Embryonic facial prominence (tissue), 1 donor: ENCODE data around the gene BMF.
"Not testable (repeated sequence)": the region's sequence is repeated elsewhere in the genome, so short reads cannot be mapped to it uniquely, and the experiment has no call there.

ENCODE experiments used
- DNase-seq: peaks from one replicate; pipeline ENCODE4 v3.0.0-alpha.2; 2016; ENCODE audit errors: extremely low spot score

Gene BMF

GRCh38 chr15:40087991-40088928, 20.4 kb downstream of the BMF start:
- DNase-seq, result no peak

DNA sequence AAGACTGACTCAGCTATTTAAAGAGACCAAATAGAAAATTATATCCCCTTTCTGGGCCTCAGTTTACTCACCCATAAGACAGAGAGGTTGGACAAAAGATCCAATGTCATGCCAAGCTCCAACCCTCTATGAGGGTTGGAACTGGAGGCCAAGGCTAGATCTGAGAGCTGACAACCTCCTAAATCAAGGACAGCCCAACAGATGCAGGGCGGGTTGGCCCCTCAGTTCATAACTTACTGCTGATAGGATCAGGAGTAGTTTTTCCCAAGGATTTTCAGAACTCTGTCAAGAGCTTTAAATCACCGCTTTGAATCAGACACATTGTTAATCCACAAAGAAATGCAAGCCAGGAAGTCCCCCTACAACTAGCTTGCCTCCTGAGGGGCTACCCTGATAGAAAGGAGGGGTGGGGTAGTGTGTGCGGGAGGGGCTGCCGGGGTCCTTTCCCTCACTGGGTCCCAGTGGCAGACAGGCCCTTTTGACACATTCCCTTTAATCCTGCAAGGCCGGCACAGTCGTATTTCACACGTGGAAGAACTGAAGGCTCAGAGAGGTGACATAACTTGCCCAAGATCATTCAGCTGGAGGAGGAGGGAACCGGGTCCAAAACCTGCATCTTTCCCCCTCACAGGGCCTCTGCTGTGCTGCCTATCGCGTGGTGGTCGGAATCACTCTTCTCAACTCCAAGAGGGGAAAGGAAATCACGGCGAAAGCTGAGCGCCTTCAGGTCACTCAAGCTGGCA, 21.4 kb downstream of the BMF start:
- DNase-seq, result no peak

GRCh38 chr15:40085266-40085665, 23.4 kb downstream of the BMF start:
- no peak for DNase-seq

DNA sequence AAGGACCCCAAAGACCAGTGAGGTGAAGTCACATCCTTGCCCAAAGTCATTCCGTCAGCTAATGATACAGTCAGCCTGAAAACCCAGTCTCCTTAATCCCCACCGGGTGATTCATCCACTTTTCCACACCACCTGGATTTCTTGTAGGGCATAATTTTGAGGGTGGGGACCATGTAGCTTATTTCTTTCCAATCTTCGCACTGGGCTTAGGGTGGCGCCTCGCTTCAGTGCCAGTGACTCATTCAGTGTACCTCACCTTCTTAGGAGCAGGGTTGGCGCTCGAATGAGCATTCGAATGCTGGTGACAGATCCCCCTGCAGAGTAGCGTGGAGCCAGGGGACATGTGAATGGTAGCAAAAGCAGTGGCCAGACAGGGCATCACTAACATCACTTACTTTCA, 24.0 kb downstream of the BMF start:
- no peak for DNase-seq

- no peak for DNase-seq
These were observed 26.3 kb downstream of the BMF start for GRCh38 chr15:40082195-40082883.

GRCh38 chr15:40081691-40082194, 26.9 kb downstream of the BMF start:
- no peak for DNase-seq

DNA sequence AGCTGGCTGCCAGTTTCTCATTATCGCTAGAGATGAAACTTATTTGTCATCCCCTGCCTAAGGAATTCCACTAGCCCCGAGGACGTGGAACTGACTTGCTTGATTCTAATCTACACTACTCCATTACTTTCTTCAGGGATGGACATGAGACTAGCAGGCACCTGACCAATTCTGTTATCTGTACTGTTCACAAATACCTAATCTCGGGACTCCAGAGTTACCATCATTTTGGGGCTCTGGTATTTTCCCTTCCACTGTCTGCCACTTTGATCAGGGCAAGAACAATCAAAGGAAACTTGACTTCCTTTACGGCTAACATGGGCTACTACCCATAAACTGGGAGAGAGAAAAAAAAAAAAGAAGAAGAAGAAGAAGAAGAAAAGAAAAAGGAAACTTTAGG, 27.8 kb downstream of the BMF start:
- no peak for DNase-seq

DNA sequence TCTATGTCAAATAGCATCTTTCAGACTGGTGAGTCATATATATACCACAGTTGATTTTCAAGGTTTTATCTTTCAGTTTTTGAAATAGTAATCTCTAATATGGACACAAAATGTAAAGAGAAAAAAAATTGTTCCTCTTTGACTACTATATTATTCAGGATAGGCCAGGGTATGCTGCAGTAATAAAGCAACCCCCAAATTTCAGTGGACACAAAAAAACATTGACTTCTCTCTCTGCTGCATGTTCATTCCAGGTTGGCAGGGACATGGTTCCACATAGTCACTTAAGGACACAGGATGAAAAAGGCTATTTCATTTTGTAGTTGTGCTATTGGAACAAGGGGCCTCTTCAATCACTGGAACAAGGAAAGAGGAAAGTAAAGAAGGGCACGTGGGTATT, 28.6 kb downstream of the BMF start:
- no peak for DNase-seq

DNA sequence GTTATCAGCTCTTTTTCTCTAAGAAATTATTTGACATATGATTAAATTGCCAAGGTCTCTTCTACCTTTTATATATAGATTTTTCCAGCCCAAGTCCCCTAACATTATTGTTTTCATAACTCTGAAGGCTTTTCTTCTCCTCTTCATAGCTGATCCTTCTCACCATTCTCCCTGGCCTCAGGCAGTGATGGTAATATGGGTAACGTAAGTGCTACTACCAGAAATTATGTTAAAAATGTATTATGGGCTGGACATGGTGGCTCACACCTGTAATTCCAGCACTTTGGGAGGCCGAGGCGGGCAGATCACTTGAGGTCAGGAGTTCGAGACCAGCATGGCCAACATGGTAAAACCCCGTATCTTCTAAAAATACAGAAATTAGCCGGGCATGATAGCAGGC, 29.2 kb downstream of the BMF start:
- no peak for DNase-seq

GRCh38 chr15:40075298-40076044, 33.2 kb downstream of the BMF start:
- DNase-seq, result no peak

- not testable (repeated sequence) for DNase-seq
These were observed 34.0 kb downstream of the BMF start for GRCh38 chr15:40074656-40075055.

- not testable (repeated sequence) for DNase-seq
These were observed 34.8 kb downstream of the BMF start for GRCh38 chr15:40073716-40074490.

DNA sequence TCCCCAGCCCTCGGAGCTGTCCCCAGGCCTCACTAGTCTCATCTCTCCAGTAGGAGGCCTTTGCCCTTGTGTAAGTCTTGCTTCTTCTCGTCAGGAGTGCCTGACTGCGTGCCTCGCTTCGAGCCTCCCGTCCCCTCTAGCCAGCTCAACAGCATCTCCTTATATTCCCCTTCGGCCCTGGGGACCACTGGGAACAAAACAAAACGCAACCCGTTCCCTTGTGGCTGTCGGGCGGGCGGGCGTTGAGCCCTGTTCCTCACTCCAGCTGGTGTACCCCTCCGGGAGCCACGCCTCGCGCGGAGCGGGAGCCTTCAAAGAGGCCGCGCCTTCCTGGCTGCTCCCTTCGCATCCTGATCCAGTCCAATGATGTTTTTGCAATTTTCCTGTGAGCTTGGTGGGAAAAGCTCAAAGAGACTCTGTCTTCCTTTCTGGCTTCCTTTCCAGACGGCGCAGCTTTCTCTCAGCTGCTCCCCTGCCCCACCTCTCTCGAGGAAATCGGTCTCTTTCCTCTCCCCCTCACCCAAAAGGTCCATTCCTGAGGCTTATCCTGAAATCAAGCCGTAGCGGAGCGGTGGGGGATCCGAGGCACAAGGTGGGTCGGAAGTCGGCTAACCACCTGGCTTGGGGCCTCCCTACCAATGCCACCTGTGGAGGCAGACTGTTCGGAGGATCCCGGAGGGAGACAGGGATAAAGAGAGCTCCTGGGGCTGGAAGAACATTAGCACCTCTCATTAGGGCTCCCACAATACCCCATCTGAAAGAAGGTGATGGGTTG, 36.3 kb downstream of the BMF start:
- DNase-seq, result no peak

- DNase-seq, result no peak
These were observed 38.0 kb downstream of the BMF start for GRCh38 chr15:40070608-40071218.

- DNase-seq, result no peak
These were observed 38.5 kb downstream of the BMF start for GRCh38 chr15:40070166-40070557.

- DNase-seq, result no peak
These were observed 39.2 kb downstream of the BMF start for GRCh38 chr15:40069178-40070165.

- no peak for DNase-seq
These were observed 40.6 kb downstream of the BMF start for GRCh38 chr15:40067921-40068624.

DNA sequence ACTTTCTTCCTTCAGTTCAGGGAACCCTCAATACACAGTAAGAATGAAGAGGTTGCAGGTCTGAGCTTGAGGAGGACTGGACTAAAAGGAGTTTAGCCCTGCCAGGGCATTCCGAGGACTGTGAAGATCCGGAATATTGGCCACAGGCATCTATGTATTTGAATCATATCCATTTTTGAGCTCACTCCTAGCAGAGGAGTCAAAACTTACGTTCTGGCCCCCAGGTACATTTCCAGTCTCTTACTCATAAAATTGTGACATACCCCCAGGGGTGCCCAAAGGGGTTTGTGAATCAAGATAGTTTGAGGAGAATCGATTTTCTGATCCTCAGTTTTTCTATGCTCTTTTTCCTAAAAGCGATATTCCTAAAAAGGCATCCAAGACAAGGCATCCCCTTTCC, 42.1 kb downstream of the BMF start:
- no peak for DNase-seq
